GM23338 (cell line): ENCODE measurements around the gene TAF3. TPM values are rescaled to one million over a fixed set of nuclear protein-coding genes. Genes with fewer than 3 reads are reported as not detected.

Source experiments
- ETS1 ChIP-seq: IDR thresholded peaks from 2 replicates; pipeline ENCODE4 v1.6.1; 2016; ENCODE audit warnings: antibody characterized with exemption
- JUNB ChIP-seq: IDR thresholded peaks from one replicate; pipeline ENCODE4 v1.6.1; 2016; ENCODE audit warnings: antibody characterized with exemption; ENCODE audit not compliant: unreplicated experiment
- NANOG ChIP-seq: IDR thresholded peaks from 2 replicates; pipeline ENCODE4 v1.6.1; 2016; ENCODE audit warnings: antibody characterized with exemption, borderline replicate concordance
- POLR2AphosphoS5 ChIP-seq: IDR thresholded peaks from 2 replicates; pipeline ENCODE4 v1.6.1; 2016; ENCODE audit warnings: antibody characterized with exemption, low read depth
- REST ChIP-seq: IDR thresholded peaks from one replicate; pipeline ENCODE4 v1.6.1; 2018; ENCODE audit warnings: antibody characterized with exemption; ENCODE audit not compliant: unreplicated experiment
- ZNF331 ChIP-seq: fragments of 250-450 bp; sonication (Bioruptor Pico); IDR thresholded peaks from 2 replicates; pipeline ENCODE4 v1.5.0; 2020; ENCODE audit warnings: low read depth, mild to moderate bottlenecking, moderate library complexity
- ZNF462 ChIP-seq: fragments of 250-450 bp; sonication (Bioruptor Pico); IDR thresholded peaks from 2 replicates; pipeline ENCODE4 v1.5.0; 2020; ENCODE audit warnings: mild to moderate bottlenecking, moderate library complexity
- polyA plus RNA-seq: library from polyadenylated mRNA; unstranded; fragments of >200 nt; fragmentation: Nextera tagmentation; extraction: Ambion mirVana; gene quantifications from 2 replicates; pipeline ENCODE4 v1.2.1, GENCODE V29; 2016
- total RNA-seq: library from RNA; depleted of rRNA; stranded (reverse); fragments of >200 nt; shearing (Covaris generic); gene quantifications from 2 replicates; pipeline ENCODE4 v1.2.3, GENCODE V29; 2014

The TAF3 gene
- total and polyA plus RNA-seq, 2 experiments from 2014 or later, result 6.4 to 15.2 TPM

GRCh38 chr10:7913126-7913872 is 95.0 kb downstream of the TAF3 start (continued):
- TF ChIP-seq ZNF462, result no peak
- no peak for TF ChIP-seq ETS1
- no peak for TF ChIP-seq POLR2AphosphoS5
- no peak for TF ChIP-seq JUNB
- TF ChIP-seq ZNF331 (CRISPR knock-in tag), result no peak
- TF ChIP-seq REST, result no peak
- no peak for TF ChIP-seq NANOG
